ENCODE measurements around the gene DHRSX.
"Not testable (repeated sequence)": the region's sequence is repeated elsewhere in the genome, so short reads cannot be mapped to it uniquely, and the experiment has no call there.

Gene DHRSX

GRCh38 chrX:2483398-2484060 is 17.2 kb downstream of the DHRSX start:
- no peak overlapping the region for H3K14ac ChIP-seq (ENCODE audit: low read length)
- H3K4me1 ChIP-seq (ENCODE audit: control insufficient read depth in 2 of 2, insufficient read depth in 1 of 2, low read depth in 1 of 2, low read length in 2 of 2), result peaks cover 0 to 13% of the 10 kb centered on the region in 2 donors
- H2AK5ac ChIP-seq (ENCODE audit: low read depth, low read length), result no peak overlapping the region
- no CpG with 5 or more reads among the region's 16 CpGs for WGBS, 2 donors (ENCODE audit: extremely low coverage in 2 of 2, insufficient read length in 2 of 2, insufficient replicate concordance in 1 of 2)
- no peaks in the 10 kb centered on the region for H3K27me3 ChIP-seq (ENCODE audit: control insufficient read depth in 3 of 3, insufficient read depth in 3 of 3, low read depth in 1 of 3, low read length in 3 of 3)
- no peak overlapping the region for H3K18ac ChIP-seq (ENCODE audit: low read length)
- H3K23ac ChIP-seq (ENCODE audit: low read depth, low read length, poor library complexity), result no peak overlapping the region
- no peak overlapping the region for H3K4me3 ChIP-seq (ENCODE audit: low read length in 2 of 2)
- no peak overlapping the region for H4K91ac ChIP-seq (ENCODE audit: low read depth, low read length, poor library complexity)
- no peak overlapping the region for H3K27ac ChIP-seq (replicated peaks; ENCODE audit: low read length)
- no peak overlapping the region for H2BK120ac ChIP-seq (ENCODE audit: low read depth, low read length)
- no peak overlapping the region for H3K4me2 ChIP-seq (ENCODE audit: insufficient read depth, low read length, poor library complexity, severe bottlenecking)
- H2AFZ ChIP-seq (ENCODE audit: low read length), result no peak overlapping the region
- no peak overlapping the region for H3K4ac ChIP-seq (ENCODE audit: low read length)
- H3K9ac ChIP-seq (ENCODE audit: low read depth, low read length, poor library complexity), result no peak overlapping the region
- peaks cover 0 to 5% of the 10 kb centered on the region in 2 donors for H3K9me3 ChIP-seq (replicated peaks in 1 of 2; ENCODE audit: control insufficient read depth in 2 of 2, insufficient read depth in 1 of 2, low read depth in 1 of 2, low read length in 2 of 2)
- no peak for DNase-seq (ENCODE audit: low spot score)
- peaks cover 15 to 40% of the 10 kb centered on the region in 2 donors for H3K36me3 ChIP-seq (replicated peaks in 1 of 2; ENCODE audit: control insufficient read depth in 2 of 2, insufficient read depth in 2 of 2, low read length in 2 of 2)
- H2BK15ac ChIP-seq (ENCODE audit: low read length), result no peak overlapping the region
- peak overlapping the region; percentile 70 for H4K8ac ChIP-seq (ENCODE audit: low read depth, low read length)
- H2BK5ac ChIP-seq (ENCODE audit: low read length), result no peak overlapping the region
- no peak overlapping the region for H2BK12ac ChIP-seq (ENCODE audit: low read length)
- peaks cover 8% of the 10 kb centered on the region for H3K79me1 ChIP-seq (ENCODE audit: low read depth, low read length)

- not testable (repeated sequence) for H2BK15ac ChIP-seq (ENCODE audit: low read length); H3K23ac ChIP-seq (ENCODE audit: low read depth, low read length, poor library complexity); DNase-seq (ENCODE audit: low spot score); H3K79me1 ChIP-seq (ENCODE audit: low read depth, low read length); H3K4me3 ChIP-seq (ENCODE audit: low read length in 2 of 2); H3K9me3 ChIP-seq (replicated peaks in 1 of 2; ENCODE audit: control insufficient read depth in 2 of 2, insufficient read depth in 1 of 2, low read depth in 1 of 2, low read length in 2 of 2); H3K14ac ChIP-seq (ENCODE audit: low read length); H3K4ac ChIP-seq (ENCODE audit: low read length); H2AFZ ChIP-seq (ENCODE audit: low read length); H3K27me3 ChIP-seq (ENCODE audit: control insufficient read depth in 3 of 3, insufficient read depth in 3 of 3, low read depth in 1 of 3, low read length in 3 of 3); H2BK5ac ChIP-seq (ENCODE audit: low read length); H4K8ac ChIP-seq (ENCODE audit: low read depth, low read length); H3K18ac ChIP-seq (ENCODE audit: low read length); H3K9ac ChIP-seq (ENCODE audit: low read depth, low read length, poor library complexity); H4K91ac ChIP-seq (ENCODE audit: low read depth, low read length, poor library complexity); H3K27ac ChIP-seq (replicated peaks; ENCODE audit: low read length); H2AK5ac ChIP-seq (ENCODE audit: low read depth, low read length); H2BK120ac ChIP-seq (ENCODE audit: low read depth, low read length); H3K4me2 ChIP-seq (ENCODE audit: insufficient read depth, low read length, poor library complexity, severe bottlenecking); H2BK12ac ChIP-seq (ENCODE audit: low read length)
- Histone ChIP-seq H3K4me1 (ENCODE audit: control insufficient read depth in 2 of 2, insufficient read depth in 1 of 2, low read depth in 1 of 2, low read length in 2 of 2) (peaks cover 0 to 13% of the 10 kb centered on the region in 2 donors), H3K36me3 (replicated peaks in 1 of 2; ENCODE audit: control insufficient read depth in 2 of 2, insufficient read depth in 2 of 2, low read length in 2 of 2) (peaks cover 6 to 21% of the 10 kb centered on the region in 2 donors)
- WGBS, 2 donors (ENCODE audit: extremely low coverage in 2 of 2, insufficient read length in 2 of 2, insufficient replicate concordance in 1 of 2), result no CpG with 5 or more reads among the region's 12 CpGs
These were observed 19.2 kb downstream of the DHRSX start for GRCh38 chrX:2481597-2481996.

GRCh38 chrX:2479982-2480381 is 20.8 kb downstream of the DHRSX start:
- not testable (repeated sequence) for H4K8ac ChIP-seq (ENCODE audit: low read depth, low read length); H2BK120ac ChIP-seq (ENCODE audit: low read depth, low read length); H3K9me3 ChIP-seq (replicated peaks in 1 of 2; ENCODE audit: control insufficient read depth in 2 of 2, insufficient read depth in 1 of 2, low read depth in 1 of 2, low read length in 2 of 2); H2AK5ac ChIP-seq (ENCODE audit: low read depth, low read length); H3K36me3 ChIP-seq (replicated peaks in 1 of 2; ENCODE audit: control insufficient read depth in 2 of 2, insufficient read depth in 2 of 2, low read length in 2 of 2); H2AFZ ChIP-seq (ENCODE audit: low read length); H3K23ac ChIP-seq (ENCODE audit: low read depth, low read length, poor library complexity); H2BK12ac ChIP-seq (ENCODE audit: low read length); H3K4me2 ChIP-seq (ENCODE audit: insufficient read depth, low read length, poor library complexity, severe bottlenecking); H3K27me3 ChIP-seq (ENCODE audit: control insufficient read depth in 3 of 3, insufficient read depth in 3 of 3, low read depth in 1 of 3, low read length in 3 of 3); H3K4me3 ChIP-seq (ENCODE audit: low read length in 2 of 2); H3K18ac ChIP-seq (ENCODE audit: low read length); H3K27ac ChIP-seq (replicated peaks; ENCODE audit: low read length); H2BK15ac ChIP-seq (ENCODE audit: low read length); H2BK5ac ChIP-seq (ENCODE audit: low read length); H4K91ac ChIP-seq (ENCODE audit: low read depth, low read length, poor library complexity); H3K4me1 ChIP-seq (ENCODE audit: control insufficient read depth in 2 of 2, insufficient read depth in 1 of 2, low read depth in 1 of 2, low read length in 2 of 2); H3K14ac ChIP-seq (ENCODE audit: low read length); H3K9ac ChIP-seq (ENCODE audit: low read depth, low read length, poor library complexity); H3K4ac ChIP-seq (ENCODE audit: low read length); DNase-seq (ENCODE audit: low spot score)
- no CpG with 5 or more reads among the region's 5 CpGs for WGBS, 2 donors (ENCODE audit: extremely low coverage in 2 of 2, insufficient read length in 2 of 2, insufficient replicate concordance in 1 of 2)
- H3K79me1 ChIP-seq (ENCODE audit: low read depth, low read length), result peaks cover 15% of the 10 kb centered on the region

- H2AK5ac ChIP-seq (ENCODE audit: low read depth, low read length), result peak overlapping the region; percentile 1
- WGBS, 2 donors (ENCODE audit: extremely low coverage in 2 of 2, insufficient read length in 2 of 2, insufficient replicate concordance in 1 of 2), result no CpG with 5 or more reads among the region's 15 CpGs
These were observed 21.4 kb downstream of the DHRSX start for GRCh38 chrX:2479420-2479780.

More at GRCh38 chrX:2479420-2479780, 21.4 kb downstream of the DHRSX start:
- H4K91ac ChIP-seq (ENCODE audit: low read depth, low read length, poor library complexity), result no peak overlapping the region
- H2BK15ac ChIP-seq (ENCODE audit: low read length), result no peak overlapping the region
- H3K36me3 ChIP-seq (replicated peaks in 1 of 2; ENCODE audit: control insufficient read depth in 2 of 2, insufficient read depth in 2 of 2, low read length in 2 of 2), result peaks cover 4 to 7% of the 10 kb centered on the region in 2 donors
- H3K27ac ChIP-seq (replicated peaks; ENCODE audit: low read length), result no peak overlapping the region
- H2AFZ ChIP-seq (ENCODE audit: low read length), result no peak overlapping the region
- DNase-seq (ENCODE audit: low spot score), result no peak
- H3K23ac ChIP-seq (ENCODE audit: low read depth, low read length, poor library complexity), result no peak overlapping the region
- peaks cover 0 to 5% of the 10 kb centered on the region in 2 donors for H3K9me3 ChIP-seq (replicated peaks in 1 of 2; ENCODE audit: control insufficient read depth in 2 of 2, insufficient read depth in 1 of 2, low read depth in 1 of 2, low read length in 2 of 2)
- no peak overlapping the region for H3K9ac ChIP-seq (ENCODE audit: low read depth, low read length, poor library complexity)
- H3K27me3 ChIP-seq (ENCODE audit: control insufficient read depth in 3 of 3, insufficient read depth in 3 of 3, low read depth in 1 of 3, low read length in 3 of 3), result no peaks in the 10 kb centered on the region
- H3K4ac ChIP-seq (ENCODE audit: low read length), result no peak overlapping the region
- no peak overlapping the region for H3K4me3 ChIP-seq (ENCODE audit: low read length in 2 of 2)
- H3K18ac ChIP-seq (ENCODE audit: low read length), result no peak overlapping the region
- H3K4me2 ChIP-seq (ENCODE audit: insufficient read depth, low read length, poor library complexity, severe bottlenecking), result no peak overlapping the region
- H3K79me1 ChIP-seq (ENCODE audit: low read depth, low read length), result peaks cover 20% of the 10 kb centered on the region
- H2BK120ac ChIP-seq (ENCODE audit: low read depth, low read length), result no peak overlapping the region
- no peak overlapping the region for H2BK5ac ChIP-seq (ENCODE audit: low read length)
- no peak overlapping the region for H3K14ac ChIP-seq (ENCODE audit: low read length)
- no peak overlapping the region for H4K8ac ChIP-seq (ENCODE audit: low read depth, low read length)
- peaks cover 0 to 1% of the 10 kb centered on the region in 2 donors for H3K4me1 ChIP-seq (ENCODE audit: control insufficient read depth in 2 of 2, insufficient read depth in 1 of 2, low read depth in 1 of 2, low read length in 2 of 2)
- H2BK12ac ChIP-seq (ENCODE audit: low read length), result peak overlapping the region; percentile 25
